Measurements from ENCODE around the gene DRICH1. TPM values are rescaled to one million over a fixed set of nuclear protein-coding genes. Genes with fewer than 3 reads are reported as not detected.
"Not testable (repeated sequence)": the region's sequence is repeated elsewhere in the genome, so short reads cannot be mapped to it uniquely, and the experiment has no call there.

DRICH1 gene
- total and polyA plus RNA-seq, 2 experiments from 2014 or later = not detected

DNA sequence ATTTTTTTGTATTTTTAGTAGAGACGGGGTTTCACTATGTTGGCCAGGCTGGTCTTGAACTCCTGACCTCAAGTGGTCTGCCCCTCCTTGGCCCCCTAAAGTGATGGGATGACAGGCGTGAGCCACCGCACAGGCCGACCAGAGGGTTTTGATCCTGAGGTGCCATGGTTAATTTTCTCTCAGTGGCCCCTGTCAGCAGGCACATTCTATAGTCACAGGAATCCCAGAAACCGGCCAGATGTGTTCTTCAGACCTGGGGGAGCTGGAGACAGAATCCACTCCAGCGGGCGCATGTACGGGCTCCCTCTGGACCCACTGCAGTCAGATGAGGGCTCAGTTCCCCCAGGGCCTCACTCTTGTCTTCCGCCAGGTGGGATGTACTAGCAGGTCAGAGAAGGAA lies 69.0 kb downstream of the DRICH1 start:
- Histone ChIP-seq H4K20me1 (ENCODE audit: insufficient read depth) (no peaks in the 10 kb centered on the region), H3K9me2 (ENCODE audit: insufficient read depth) (no peaks in the 10 kb centered on the region), H3K36me3 (ENCODE audit: low read depth) (no peaks in the 10 kb centered on the region), H2AFZ (no peak overlapping the region), H3K4me3 (no peak overlapping the region), H3F3A (ENCODE audit: insufficient read depth) (no peaks in the 10 kb centered on the region), H3K9ac (no peak overlapping the region), H3K4me1 (ENCODE audit: insufficient read depth) (no peaks in the 10 kb centered on the region), H3K27ac (no peak overlapping the region), H3K79me2 (ENCODE audit: insufficient read depth) (no peaks in the 10 kb centered on the region), H3K9me3 (ENCODE audit: low read depth) (no peaks in the 10 kb centered on the region), H3K4me2 (ENCODE audit: unreplicated experiment) (no peak overlapping the region), H3K27me3 (replicated peaks; ENCODE audit: insufficient read depth) (peaks cover 42% of the 10 kb centered on the region)
- no peak for TF ChIP-seq EZH2phosphoT487 (IDR thresholded peaks at IDR 0.05; ENCODE audit: insufficient read depth, low read depth)
- TF ChIP-seq EZH2 (IDR thresholded peaks at IDR 0.05; ENCODE audit: insufficient read depth, poor library complexity, severe bottlenecking) = no peak
- WGBS, 2 experiments (ENCODE audit: low coverage in 1 of 2, low lambda C conversion rate in 2 of 2, missing lambda C conversion rate in 2 of 2) = 68 to 76% methylated on average over 9 of the region's 9 CpGs
- in situ Hi-C loops (cut with MboI) = no loop called here
- DNase-seq = no peak

DNA sequence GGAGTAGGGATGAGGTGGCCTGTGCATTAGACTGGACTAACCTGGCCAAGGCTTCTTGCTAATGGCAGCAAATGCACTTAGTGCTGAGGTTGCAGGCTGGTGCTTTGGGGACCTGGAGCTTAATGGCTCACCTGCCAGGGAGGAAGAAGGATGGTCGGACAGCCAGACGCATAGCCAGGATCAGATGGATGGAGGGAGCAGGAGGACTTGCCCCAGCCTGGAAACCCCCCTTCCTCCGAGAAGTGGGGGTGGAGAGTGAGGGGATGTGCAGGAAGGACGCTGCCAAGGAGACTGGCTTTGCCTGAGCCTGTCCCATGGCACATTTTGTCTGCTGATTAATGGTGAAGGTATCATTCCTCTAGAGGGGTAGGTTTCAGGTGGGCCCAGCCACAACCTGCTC lies 69.9 kb downstream of the DRICH1 start:
- no peak for DNase-seq
- WGBS, 2 experiments (ENCODE audit: low coverage in 1 of 2, low lambda C conversion rate in 2 of 2, missing lambda C conversion rate in 2 of 2) = 57 to 65% methylated on average over 4 of the region's 4 CpGs
- H3K9me2 ChIP-seq (ENCODE audit: insufficient read depth) = no peaks in the 10 kb centered on the region
- H3K36me3 ChIP-seq (ENCODE audit: low read depth) = no peaks in the 10 kb centered on the region
- H3K4me2 ChIP-seq (ENCODE audit: unreplicated experiment) = no peak overlapping the region
- no peak for TF ChIP-seq EZH2phosphoT487 (IDR thresholded peaks at IDR 0.05; ENCODE audit: insufficient read depth, low read depth)
- TF ChIP-seq EZH2 (IDR thresholded peaks at IDR 0.05; ENCODE audit: insufficient read depth, poor library complexity, severe bottlenecking) = no peak
- no peak overlapping the region for H3K27ac ChIP-seq
- peaks cover 38% of the 10 kb centered on the region for H3K27me3 ChIP-seq (replicated peaks; ENCODE audit: insufficient read depth)
- H2AFZ ChIP-seq = no peak overlapping the region
- in situ Hi-C loops (cut with MboI) = no loop called here
- H3K9ac ChIP-seq = no peak overlapping the region
- no peaks in the 10 kb centered on the region for H3K9me3 ChIP-seq (ENCODE audit: low read depth)
- no peaks in the 10 kb centered on the region for H3K4me1 ChIP-seq (ENCODE audit: insufficient read depth)
- no peaks in the 10 kb centered on the region for H4K20me1 ChIP-seq (ENCODE audit: insufficient read depth)
- H3F3A ChIP-seq (ENCODE audit: insufficient read depth) = no peaks in the 10 kb centered on the region
- no peak overlapping the region for H3K4me3 ChIP-seq
- H3K79me2 ChIP-seq (ENCODE audit: insufficient read depth) = no peaks in the 10 kb centered on the region

DNA sequence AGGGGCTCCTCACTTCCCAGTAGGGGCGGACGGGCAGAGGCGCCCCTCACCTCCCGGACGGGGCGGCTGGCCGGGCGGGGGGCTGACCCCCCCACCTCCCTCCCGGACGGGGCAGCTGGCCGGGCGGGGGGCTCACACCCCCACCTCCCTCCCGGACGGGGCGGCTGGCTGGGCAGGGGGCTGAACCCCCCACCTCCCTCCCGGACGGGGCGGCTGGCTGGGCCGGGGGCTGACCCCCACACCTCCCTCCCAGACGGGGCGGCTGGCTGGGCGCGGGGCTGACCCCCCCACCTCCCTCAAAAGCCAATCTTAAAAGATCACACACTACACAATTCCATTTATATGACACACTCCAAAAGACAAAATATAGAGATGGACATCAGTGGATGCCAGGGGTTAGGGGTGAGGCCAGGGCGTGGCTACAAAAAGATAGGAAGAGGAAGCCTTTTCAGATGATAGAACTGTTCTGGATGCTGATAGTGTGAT lies 71.1 kb downstream of the DRICH1 start:
- H3K9me3 ChIP-seq (ENCODE audit: low read depth); H3K9me2 ChIP-seq (ENCODE audit: insufficient read depth); in situ Hi-C loops (cut with MboI); H3F3A ChIP-seq (ENCODE audit: insufficient read depth); H3K27ac ChIP-seq; H2AFZ ChIP-seq; H3K4me3 ChIP-seq; H3K4me1 ChIP-seq (ENCODE audit: insufficient read depth); H3K79me2 ChIP-seq (ENCODE audit: insufficient read depth); H3K4me2 ChIP-seq (ENCODE audit: unreplicated experiment); H3K9ac ChIP-seq; DNase-seq; H3K36me3 ChIP-seq (ENCODE audit: low read depth); H4K20me1 ChIP-seq (ENCODE audit: insufficient read depth): not testable (repeated sequence)
- WGBS, 2 experiments (ENCODE audit: low coverage in 1 of 2, low lambda C conversion rate in 2 of 2, missing lambda C conversion rate in 2 of 2) = 65 to 76% methylated on average over 2 to 17 of the region's 24 CpGs
- H3K27me3 ChIP-seq (replicated peaks; ENCODE audit: insufficient read depth) = peaks cover 32% of the 10 kb centered on the region

DNA sequence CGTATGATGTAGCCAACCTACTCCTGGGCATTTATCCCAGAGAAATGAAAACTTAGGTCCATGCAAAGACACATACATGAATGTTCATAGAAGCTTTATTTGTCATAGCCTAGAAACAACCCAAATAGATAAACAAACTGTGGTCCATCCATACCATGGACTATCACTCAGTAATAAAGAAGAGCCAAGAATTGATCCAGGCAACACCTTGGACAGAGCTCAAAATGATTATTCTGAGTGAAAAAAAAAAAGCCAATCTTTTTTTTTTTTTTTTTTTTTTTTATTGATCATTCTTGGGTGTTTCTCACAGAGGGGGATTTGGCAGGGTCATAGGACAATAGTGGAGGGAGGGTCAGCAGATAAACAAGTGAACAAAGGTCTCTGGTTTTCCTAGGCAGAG lies 71.9 kb downstream of the DRICH1 start:
- H3K4me3 ChIP-seq; H3K36me3 ChIP-seq (ENCODE audit: low read depth); in situ Hi-C loops (cut with MboI); H3K9ac ChIP-seq; H3K4me1 ChIP-seq (ENCODE audit: insufficient read depth); H3K9me2 ChIP-seq (ENCODE audit: insufficient read depth); H3K27ac ChIP-seq; H3K79me2 ChIP-seq (ENCODE audit: insufficient read depth); DNase-seq; H4K20me1 ChIP-seq (ENCODE audit: insufficient read depth); H3K4me2 ChIP-seq (ENCODE audit: unreplicated experiment); H2AFZ ChIP-seq; H3F3A ChIP-seq (ENCODE audit: insufficient read depth); H3K9me3 ChIP-seq (ENCODE audit: low read depth): not testable (repeated sequence)
- 0 to 4% methylated on average over 1 of the region's 1 CpG for WGBS, 2 experiments (ENCODE audit: low coverage in 1 of 2, low lambda C conversion rate in 2 of 2, missing lambda C conversion rate in 2 of 2)
- peaks cover 23% of the 10 kb centered on the region; the same call in 1 of the 2 replicates for H3K27me3 ChIP-seq (replicated peaks; ENCODE audit: insufficient read depth)

Small RNA genes within 50 kb of the gene (small RNA-seq; reads per million reads assigned to genes)
- not detected for gene AP000346.3 (ENCODE audit: low read depth, low replicate concordance)

Other genes with a start within 250 kb of the DRICH1 start
- not detected in 2 replicates for gene IGLL1, start 52.0 kb downstream of the DRICH1 start, total RNA-seq (2014; rRNA removed; shearing (Covaris generic))
- gene IGLL1, start 52.0 kb downstream of the DRICH1 start, polyA plus RNA-seq (2016; fragmentation: Nextera tagmentation; extraction: Ambion mirVana) = not detected in 2 replicates
- gene RGL4, start 58.7 kb upstream of the DRICH1 start, total RNA-seq (2014; rRNA removed; shearing (Covaris generic)) = not detected in 2 replicates
- gene RGL4, start 58.7 kb upstream of the DRICH1 start, polyA plus RNA-seq (2016; fragmentation: Nextera tagmentation; extraction: Ambion mirVana) = 0.06 and 0.49 TPM in 2 replicates
- 2.5 and 3.3 TPM in 2 replicates for gene ZNF70, start 118.8 kb upstream of the DRICH1 start, total RNA-seq (2014; rRNA removed; shearing (Covaris generic))
- 1.0 and 1.2 TPM in 2 replicates for gene ZNF70, start 118.8 kb upstream of the DRICH1 start, polyA plus RNA-seq (2016; fragmentation: Nextera tagmentation; extraction: Ambion mirVana)
- gene VPREB3, start 122.1 kb upstream of the DRICH1 start, total RNA-seq (2014; rRNA removed; shearing (Covaris generic)) = not detected in 2 replicates
- not detected in 2 replicates for gene VPREB3, start 122.1 kb upstream of the DRICH1 start, polyA plus RNA-seq (2016; fragmentation: Nextera tagmentation; extraction: Ambion mirVana)
- gene C22orf15, start 130.7 kb upstream of the DRICH1 start, total RNA-seq (2014; rRNA removed; shearing (Covaris generic)) = 0.13 TPM in 1 of 2 replicates, not detected in the other
- gene C22orf15, start 130.7 kb upstream of the DRICH1 start, polyA plus RNA-seq (2016; fragmentation: Nextera tagmentation; extraction: Ambion mirVana) = 0.41 and 0.54 TPM in 2 replicates
- 1.6 TPM in 1 of 2 replicates, not detected in the other for gene CHCHD10, start 135.7 kb upstream of the DRICH1 start, total RNA-seq (2014; rRNA removed; shearing (Covaris generic))
- gene CHCHD10, start 135.7 kb upstream of the DRICH1 start, polyA plus RNA-seq (2016; fragmentation: Nextera tagmentation; extraction: Ambion mirVana) = 20.3 and 22.3 TPM in 2 replicates
- gene MMP11, start 140.5 kb upstream of the DRICH1 start, total RNA-seq (2014; rRNA removed; shearing (Covaris generic)) = 2.9 and 18.2 TPM in 2 replicates
- gene MMP11, start 140.5 kb upstream of the DRICH1 start, polyA plus RNA-seq (2016; fragmentation: Nextera tagmentation; extraction: Ambion mirVana) = 1.3 and 2.5 TPM in 2 replicates
- gene SMARCB1, start 154.6 kb upstream of the DRICH1 start, total RNA-seq (2014; rRNA removed; shearing (Covaris generic)) = 34.9 and 63.9 TPM in 2 replicates
- 85.2 and 85.4 TPM in 2 replicates for gene SMARCB1, start 154.6 kb upstream of the DRICH1 start, polyA plus RNA-seq (2016; fragmentation: Nextera tagmentation; extraction: Ambion mirVana)
- gene DERL3, start 206.7 kb upstream of the DRICH1 start, total RNA-seq (2014; rRNA removed; shearing (Covaris generic)) = 1.2 and 2.3 TPM in 2 replicates
- 0.73 and 0.76 TPM in 2 replicates for gene DERL3, start 206.7 kb upstream of the DRICH1 start, polyA plus RNA-seq (2016; fragmentation: Nextera tagmentation; extraction: Ambion mirVana)
- gene SLC2A11, start 225.6 kb upstream of the DRICH1 start, total RNA-seq (2014; rRNA removed; shearing (Covaris generic)) = 8.5 and 16.6 TPM in 2 replicates
- gene SLC2A11, start 225.6 kb upstream of the DRICH1 start, polyA plus RNA-seq (2016; fragmentation: Nextera tagmentation; extraction: Ambion mirVana) = 5.7 and 6.1 TPM in 2 replicates